Measurements from ENCODE around the gene WWP2. TPM values are rescaled to one million over a fixed set of nuclear protein-coding genes. Genes with fewer than 3 reads are reported as not detected.

WWP2 gene
- total RNA-seq, 2 donors from 2014 or later, result 34.8 to 78.8 TPM

- 80 to 89% methylated on average over 3 to 11 of the region's 11 CpGs for WGBS, 2 donors
- Histone ChIP-seq H3K4me1 (no peaks in the 10 kb centered on the region), H3K4me3 (no peak overlapping the region), H3K27me3 (no peaks in the 10 kb centered on the region), H3K27ac (no peak overlapping the region), H3K36me3 (replicated peaks in 1 of 2; ENCODE audit: insufficient read depth in 1 of 2, low read depth in 2 of 2) (peaks cover 13 to 65% of the 10 kb centered on the region in 2 donors), H3K9me3 (no peaks in the 10 kb centered on the region)
- no peak for ATAC-seq
- no peak for DNase-seq
- no peak for TF ChIP-seq CTCF (IDR thresholded peaks at IDR 0.05)
- no peak for TF ChIP-seq POLR2A (IDR thresholded peaks at IDR 0.05)
- intact Hi-C loops (cut with DNase I), result no loop called here
These were observed 16.9 kb upstream of the WWP2 start for GRCh38 chr16:69745232-69745612.

GRCh38 chr16:69745959-69746358 is 16.2 kb upstream of the WWP2 start:
- 84 to 89% methylated on average over 5 to 10 of the region's 10 CpGs for WGBS, 2 donors
- Histone ChIP-seq H3K36me3 (replicated peaks in 1 of 2; ENCODE audit: insufficient read depth in 1 of 2, low read depth in 2 of 2) (peaks cover 13 to 65% of the 10 kb centered on the region in 2 donors), H3K4me3 (no peak overlapping the region), H3K9me3 (no peaks in the 10 kb centered on the region), H3K27me3 (no peaks in the 10 kb centered on the region), H3K4me1 (no peaks in the 10 kb centered on the region), H3K27ac (no peak overlapping the region)
- DNase-seq, result no peak
- no peak for ATAC-seq
- TF ChIP-seq CTCF (IDR thresholded peaks at IDR 0.05) (no peak), POLR2A (IDR thresholded peaks at IDR 0.05) (no peak)
- intact Hi-C loops (cut with DNase I), result no loop called here

GRCh38 chr16:69747115-69747514 is 15.0 kb upstream of the WWP2 start:
- no peaks in the 10 kb centered on the region for H3K9me3 ChIP-seq
- TF ChIP-seq CTCF (IDR thresholded peaks at IDR 0.05), result no peak
- no peak for TF ChIP-seq POLR2A (IDR thresholded peaks at IDR 0.05)
- intact Hi-C loops (cut with DNase I), result no loop called here
- H3K27ac ChIP-seq, result no peak overlapping the region
- DNase-seq, result no peak
- 89 to 91% methylated on average over 8 of the region's 8 CpGs for WGBS, 2 donors
- H3K27me3 ChIP-seq, result no peaks in the 10 kb centered on the region
- H3K4me3 ChIP-seq, result no peak overlapping the region
- H3K4me1 ChIP-seq, result peaks cover under 1% of the 10 kb centered on the region
- peaks cover 13 to 59% of the 10 kb centered on the region in 2 donors for H3K36me3 ChIP-seq (replicated peaks in 1 of 2; ENCODE audit: insufficient read depth in 1 of 2, low read depth in 2 of 2)
- no peak for ATAC-seq

- no peak for DNase-seq
- WGBS, 2 donors, result 81 to 85% methylated on average over 20 of the region's 20 CpGs
- no peak for ATAC-seq
These were observed 13.3 kb upstream of the WWP2 start for GRCh38 chr16:69748694-69749345.

More at GRCh38 chr16:69748694-69749345, 13.3 kb upstream of the WWP2 start:
- Histone ChIP-seq H3K27ac (no peak overlapping the region), H3K4me3 (no peak overlapping the region), H3K36me3 (replicated peaks in 1 of 2; ENCODE audit: insufficient read depth in 1 of 2, low read depth in 2 of 2) (peaks cover 13 to 51% of the 10 kb centered on the region in 2 donors), H3K27me3 (no peaks in the 10 kb centered on the region), H3K9me3 (no peaks in the 10 kb centered on the region), H3K4me1 (peaks cover 18% of the 10 kb centered on the region)
- TF ChIP-seq POLR2A (IDR thresholded peaks at IDR 0.05), result no peak
- no peak for TF ChIP-seq CTCF (IDR thresholded peaks at IDR 0.05)
- intact Hi-C loops (cut with DNase I), result no loop called here

Data from body of pancreas (tissue), 4 donors.